Measurements from ENCODE around the gene LY6G5C. TPM values are rescaled to one million over a fixed set of nuclear protein-coding genes. Genes with fewer than 3 reads are reported as not detected.
A peak's percentile ranks its signal among the peaks of the same experiment; 100 is the strongest.

The LY6G5C gene
- total and polyA plus RNA-seq, 9 of the 15 experiments (the other 6 are each of a cell fraction or from before 2014, with no cell fraction given), result 0.10 to 0.67 (median 0.46) TPM; not detected in 4

DNA sequence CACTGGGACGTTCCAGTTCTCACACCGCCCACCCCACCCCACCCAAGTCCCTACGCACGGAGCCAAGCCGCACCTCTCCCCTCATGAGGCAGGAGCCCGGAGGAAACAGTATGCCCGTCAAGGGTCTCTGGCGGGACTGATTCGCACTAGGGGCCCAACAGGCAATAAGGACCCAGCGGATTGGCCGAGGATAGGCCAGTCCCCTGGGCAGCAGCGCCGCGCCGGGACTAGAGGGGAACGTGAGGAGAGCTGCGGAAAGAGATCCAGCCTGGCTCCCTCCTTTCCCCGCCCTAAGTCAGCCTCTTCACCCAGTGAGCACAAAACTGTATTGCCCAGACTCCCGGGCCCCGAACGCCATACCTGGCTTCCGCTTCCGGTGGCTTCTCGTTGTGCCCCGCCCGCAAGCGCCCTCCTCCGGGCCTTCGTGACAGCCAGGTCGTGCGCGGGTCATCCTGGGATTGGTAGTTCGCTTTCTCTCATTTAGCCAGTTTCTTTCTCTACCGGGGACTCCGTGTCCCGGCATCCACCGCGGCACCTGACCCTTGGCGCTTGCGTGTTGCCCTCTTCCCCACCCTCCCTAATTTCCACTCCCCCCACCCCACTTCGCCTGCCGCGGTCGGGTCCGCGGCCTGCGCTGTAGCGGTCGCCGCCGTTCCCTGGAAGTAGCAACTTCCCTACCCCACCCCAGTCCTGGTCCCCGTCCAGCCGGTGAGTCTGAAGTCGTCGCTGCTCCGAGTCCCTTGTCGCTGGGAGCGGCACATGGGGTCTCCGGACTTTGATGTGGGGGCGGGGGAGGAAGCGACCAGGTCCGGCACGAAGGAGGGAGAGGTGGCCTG lies 15.1 kb downstream of the LY6G5C start, which contains the start of gene CSNK2B (continued):
- TF ChIP-seq, protein P1, sequence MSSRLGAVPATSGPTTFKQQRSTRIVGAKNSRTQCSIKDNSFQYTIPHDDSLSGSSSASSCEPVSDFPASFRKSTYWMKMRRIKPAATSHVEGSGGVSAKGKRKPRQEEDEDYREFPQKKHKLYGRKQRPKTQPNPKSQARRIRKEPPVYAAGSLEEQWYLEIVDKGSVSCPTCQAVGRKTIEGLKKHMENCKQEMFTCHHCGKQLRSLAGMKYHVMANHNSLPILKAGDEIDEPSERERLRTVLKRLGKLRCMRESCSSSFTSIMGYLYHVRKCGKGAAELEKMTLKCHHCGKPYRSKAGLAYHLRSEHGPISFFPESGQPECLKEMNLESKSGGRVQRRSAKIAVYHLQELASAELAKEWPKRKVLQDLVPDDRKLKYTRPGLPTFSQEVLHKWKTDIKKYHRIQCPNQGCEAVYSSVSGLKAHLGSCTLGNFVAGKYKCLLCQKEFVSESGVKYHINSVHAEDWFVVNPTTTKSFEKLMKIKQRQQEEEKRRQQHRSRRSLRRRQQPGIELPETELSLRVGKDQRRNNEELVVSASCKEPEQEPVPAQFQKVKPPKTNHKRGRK (tag; IDR thresholded peaks at IDR 0.05), result no peak
- TF ChIP-seq, protein P2, sequence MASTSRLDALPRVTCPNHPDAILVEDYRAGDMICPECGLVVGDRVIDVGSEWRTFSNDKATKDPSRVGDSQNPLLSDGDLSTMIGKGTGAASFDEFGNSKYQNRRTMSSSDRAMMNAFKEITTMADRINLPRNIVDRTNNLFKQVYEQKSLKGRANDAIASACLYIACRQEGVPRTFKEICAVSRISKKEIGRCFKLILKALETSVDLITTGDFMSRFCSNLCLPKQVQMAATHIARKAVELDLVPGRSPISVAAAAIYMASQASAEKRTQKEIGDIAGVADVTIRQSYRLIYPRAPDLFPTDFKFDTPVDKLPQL (IDR thresholded peaks at IDR 0.05; ENCODE audit: extremely low read depth, insufficient read length), result no peak
- TF ChIP-seq CC2D1A (IDR thresholded peaks at IDR 0.05) (no peak), ZFX (CRISPR knock-in tag; IDR thresholded peaks at IDR 0.05) (no peak), ADNP (tag; IDR thresholded peaks at IDR 0.05) (no peak), TOE1 (IDR thresholded peaks at IDR 0.05; ENCODE audit: borderline replicate concordance) (no peak), TOE1 (CRISPR knock-in tag; IDR thresholded peaks at IDR 0.05; ENCODE audit: borderline replicate concordance, low read depth) (no peak; the same call in 1 of the 2 replicates), HSF4 (CRISPR knock-in tag; IDR thresholded peaks at IDR 0.05; ENCODE audit: borderline replicate concordance) (no peak), NCOA4 (IDR thresholded peaks at IDR 0.05; ENCODE audit: partially characterized antibody) (no peak), POLR2A (conservative IDR thresholded peaks at IDR 0.05) (peak; percentile 99), BACH1 (tag; IDR thresholded peaks at IDR 0.05) (no peak), OTX1 (CRISPR knock-in tag; IDR thresholded peaks at IDR 0.05) (peak; percentile 85), ZNF197 (CRISPR knock-in tag; IDR thresholded peaks at IDR 0.05; ENCODE audit: low read depth) (no peak)
- TF ChIP-seq, protein P3, sequence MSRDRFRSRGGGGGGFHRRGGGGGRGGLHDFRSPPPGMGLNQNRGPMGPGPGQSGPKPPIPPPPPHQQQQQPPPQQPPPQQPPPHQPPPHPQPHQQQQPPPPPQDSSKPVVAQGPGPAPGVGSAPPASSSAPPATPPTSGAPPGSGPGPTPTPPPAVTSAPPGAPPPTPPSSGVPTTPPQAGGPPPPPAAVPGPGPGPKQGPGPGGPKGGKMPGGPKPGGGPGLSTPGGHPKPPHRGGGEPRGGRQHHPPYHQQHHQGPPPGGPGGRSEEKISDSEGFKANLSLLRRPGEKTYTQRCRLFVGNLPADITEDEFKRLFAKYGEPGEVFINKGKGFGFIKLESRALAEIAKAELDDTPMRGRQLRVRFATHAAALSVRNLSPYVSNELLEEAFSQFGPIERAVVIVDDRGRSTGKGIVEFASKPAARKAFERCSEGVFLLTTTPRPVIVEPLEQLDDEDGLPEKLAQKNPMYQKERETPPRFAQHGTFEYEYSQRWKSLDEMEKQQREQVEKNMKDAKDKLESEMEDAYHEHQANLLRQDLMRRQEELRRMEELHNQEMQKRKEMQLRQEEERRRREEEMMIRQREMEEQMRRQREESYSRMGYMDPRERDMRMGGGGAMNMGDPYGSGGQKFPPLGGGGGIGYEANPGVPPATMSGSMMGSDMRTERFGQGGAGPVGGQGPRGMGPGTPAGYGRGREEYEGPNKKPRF (IDR thresholded peaks at IDR 0.05; ENCODE audit: low read depth, low read length), result no peak
- TF ChIP-seq, protein P4, sequence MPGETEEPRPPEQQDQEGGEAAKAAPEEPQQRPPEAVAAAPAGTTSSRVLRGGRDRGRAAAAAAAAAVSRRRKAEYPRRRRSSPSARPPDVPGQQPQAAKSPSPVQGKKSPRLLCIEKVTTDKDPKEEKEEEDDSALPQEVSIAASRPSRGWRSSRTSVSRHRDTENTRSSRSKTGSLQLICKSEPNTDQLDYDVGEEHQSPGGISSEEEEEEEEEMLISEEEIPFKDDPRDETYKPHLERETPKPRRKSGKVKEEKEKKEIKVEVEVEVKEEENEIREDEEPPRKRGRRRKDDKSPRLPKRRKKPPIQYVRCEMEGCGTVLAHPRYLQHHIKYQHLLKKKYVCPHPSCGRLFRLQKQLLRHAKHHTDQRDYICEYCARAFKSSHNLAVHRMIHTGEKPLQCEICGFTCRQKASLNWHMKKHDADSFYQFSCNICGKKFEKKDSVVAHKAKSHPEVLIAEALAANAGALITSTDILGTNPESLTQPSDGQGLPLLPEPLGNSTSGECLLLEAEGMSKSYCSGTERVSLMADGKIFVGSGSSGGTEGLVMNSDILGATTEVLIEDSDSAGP (CRISPR knock-in tag; IDR thresholded peaks at IDR 0.05), result no peak; the same call in 1 of the 2 replicates
- TF ChIP-seq, protein P5, sequence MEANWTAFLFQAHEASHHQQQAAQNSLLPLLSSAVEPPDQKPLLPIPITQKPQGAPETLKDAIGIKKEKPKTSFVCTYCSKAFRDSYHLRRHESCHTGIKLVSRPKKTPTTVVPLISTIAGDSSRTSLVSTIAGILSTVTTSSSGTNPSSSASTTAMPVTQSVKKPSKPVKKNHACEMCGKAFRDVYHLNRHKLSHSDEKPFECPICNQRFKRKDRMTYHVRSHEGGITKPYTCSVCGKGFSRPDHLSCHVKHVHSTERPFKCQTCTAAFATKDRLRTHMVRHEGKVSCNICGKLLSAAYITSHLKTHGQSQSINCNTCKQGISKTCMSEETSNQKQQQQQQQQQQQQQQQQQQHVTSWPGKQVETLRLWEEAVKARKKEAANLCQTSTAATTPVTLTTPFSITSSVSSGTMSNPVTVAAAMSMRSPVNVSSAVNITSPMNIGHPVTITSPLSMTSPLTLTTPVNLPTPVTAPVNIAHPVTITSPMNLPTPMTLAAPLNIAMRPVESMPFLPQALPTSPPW (CRISPR knock-in tag; IDR thresholded peaks at IDR 0.05), result no peak
- TF ChIP-seq, protein P6, sequence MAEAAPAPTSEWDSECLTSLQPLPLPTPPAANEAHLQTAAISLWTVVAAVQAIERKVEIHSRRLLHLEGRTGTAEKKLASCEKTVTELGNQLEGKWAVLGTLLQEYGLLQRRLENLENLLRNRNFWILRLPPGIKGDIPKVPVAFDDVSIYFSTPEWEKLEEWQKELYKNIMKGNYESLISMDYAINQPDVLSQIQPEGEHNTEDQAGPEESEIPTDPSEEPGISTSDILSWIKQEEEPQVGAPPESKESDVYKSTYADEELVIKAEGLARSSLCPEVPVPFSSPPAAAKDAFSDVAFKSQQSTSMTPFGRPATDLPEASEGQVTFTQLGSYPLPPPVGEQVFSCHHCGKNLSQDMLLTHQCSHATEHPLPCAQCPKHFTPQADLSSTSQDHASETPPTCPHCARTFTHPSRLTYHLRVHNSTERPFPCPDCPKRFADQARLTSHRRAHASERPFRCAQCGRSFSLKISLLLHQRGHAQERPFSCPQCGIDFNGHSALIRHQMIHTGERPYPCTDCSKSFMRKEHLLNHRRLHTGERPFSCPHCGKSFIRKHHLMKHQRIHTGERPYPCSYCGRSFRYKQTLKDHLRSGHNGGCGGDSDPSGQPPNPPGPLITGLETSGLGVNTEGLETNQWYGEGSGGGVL (CRISPR knock-in tag; IDR thresholded peaks at IDR 0.05), result no peak
